IPS DF 4.7 (cell line): ENCODE measurements around the gene SPEM3.
"Not testable (repeated sequence)": the region's sequence is repeated elsewhere in the genome, so short reads cannot be mapped to it uniquely, and the experiment has no call there.

ENCODE experiments used
- DNase-seq: peaks from one replicate; pipeline ENCODE4 v3.0.0-alpha.2; 2013; ENCODE audit warnings: low spot score; ENCODE audit errors: extremely low read depth

SPEM3 gene

GRCh38 chr17:7442142-7442541 lies 13.5 kb downstream of the SPEM3 start:
- no peak for DNase-seq

GRCh38 chr17:7443499-7444485 lies 15.1 kb downstream of the SPEM3 start:
- DNase-seq: no peak

- no peak for DNase-seq
Observed at GRCh38 chr17:7444682-7445618, 16.3 kb downstream of the SPEM3 start, which contains the start of gene CHRNB1. TSS of gene CHRNB1 (plus strand) at chr17:7445061. CDS start at chr17:7445128, 67 bp downstream.

- DNase-seq: peak; percentile 64
Observed at GRCh38 chr17:7445619-7445968, 16.9 kb downstream of the SPEM3 start.

GRCh38 chr17:7448461-7448860 lies 19.8 kb downstream of the SPEM3 start:
- no peak for DNase-seq

- DNase-seq: no peak
Observed at GRCh38 chr17:7459961-7460545, 31.4 kb downstream of the SPEM3 start.

GRCh38 chr17:7460850-7461660 lies 32.4 kb downstream of the SPEM3 start:
- no peak for DNase-seq

- no peak for DNase-seq
Observed at GRCh38 chr17:7462474-7463371, 34.1 kb downstream of the SPEM3 start.

GRCh38 chr17:7463372-7463846 lies 34.8 kb downstream of the SPEM3 start:
- no peak for DNase-seq

- DNase-seq: no peak
Observed at GRCh38 chr17:7464081-7464480, 35.4 kb downstream of the SPEM3 start.

- DNase-seq: no peak
Observed at GRCh38 chr17:7465597-7466275, 37.1 kb downstream of the SPEM3 start.

- no peak for DNase-seq
Observed at GRCh38 chr17:7466318-7466638, 37.6 kb downstream of the SPEM3 start.

- DNase-seq: no peak
Observed at GRCh38 chr17:7466639-7467341, 38.1 kb downstream of the SPEM3 start.

- no peak for DNase-seq
Observed at GRCh38 chr17:7467498-7467897, 38.8 kb downstream of the SPEM3 start.

- no peak for DNase-seq
Observed at GRCh38 chr17:7468290-7468689, 39.6 kb downstream of the SPEM3 start.

- DNase-seq: no peak
Observed at GRCh38 chr17:7468804-7469389, 40.2 kb downstream of the SPEM3 start.

GRCh38 chr17:7469843-7470242 lies 41.2 kb downstream of the SPEM3 start:
- DNase-seq: not testable (repeated sequence)

- not testable (repeated sequence) for DNase-seq
Observed at GRCh38 chr17:7470457-7470973, 41.9 kb downstream of the SPEM3 start.
